Activated CD4-positive, CD25-positive, alpha-beta regulatory T cell treated with anti-CD3 and anti-CD28 coated beads, Interleukin-2, amount 50 U/mL, for 72 hours (primary cell): ENCODE data around the gene NFATC1.

Experiments used
- DNase-seq: peaks from one replicate; pipeline ENCODE4 v3.0.0; 2021

NFATC1 gene

GRCh38 chr18:79424008-79424565, 28.4 kb downstream of the NFATC1 start:
- no peak for DNase-seq

DNA sequence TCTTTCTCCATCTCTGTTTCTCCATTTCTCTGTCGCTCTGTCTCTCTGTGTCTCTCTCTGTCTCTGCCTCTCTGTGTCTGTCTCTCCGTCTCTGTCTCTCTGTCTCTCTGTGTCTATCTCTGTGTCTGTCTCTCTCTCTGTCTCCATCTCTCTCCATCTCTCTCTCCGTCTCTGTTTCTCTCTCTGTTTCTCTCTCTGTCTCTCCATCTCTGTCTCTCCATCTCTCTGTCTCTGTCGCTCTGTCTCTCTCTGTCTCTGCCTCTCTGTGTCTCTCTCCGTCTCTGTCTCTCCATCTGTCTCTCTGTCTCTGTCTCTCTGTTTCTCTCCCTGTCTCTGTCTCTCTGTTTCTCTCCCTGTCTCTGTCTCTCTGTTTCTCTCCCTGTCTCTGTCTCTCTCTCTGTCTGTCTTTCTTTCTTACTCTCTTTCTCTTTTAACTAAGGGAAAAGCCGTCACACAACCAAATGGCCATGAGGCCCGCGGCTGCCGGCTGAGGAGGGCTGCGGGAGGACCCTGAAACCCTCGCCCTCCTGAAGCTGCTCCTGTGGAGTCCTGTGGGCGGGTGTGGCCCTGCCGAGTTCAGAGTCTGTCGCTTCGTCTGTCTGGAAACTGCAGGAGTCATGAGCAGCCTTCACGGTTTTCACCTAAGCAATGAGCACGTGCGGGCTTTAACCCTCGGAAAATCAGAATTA, 29.3 kb downstream of the NFATC1 start:
- DNase-seq = no peak

DNA sequence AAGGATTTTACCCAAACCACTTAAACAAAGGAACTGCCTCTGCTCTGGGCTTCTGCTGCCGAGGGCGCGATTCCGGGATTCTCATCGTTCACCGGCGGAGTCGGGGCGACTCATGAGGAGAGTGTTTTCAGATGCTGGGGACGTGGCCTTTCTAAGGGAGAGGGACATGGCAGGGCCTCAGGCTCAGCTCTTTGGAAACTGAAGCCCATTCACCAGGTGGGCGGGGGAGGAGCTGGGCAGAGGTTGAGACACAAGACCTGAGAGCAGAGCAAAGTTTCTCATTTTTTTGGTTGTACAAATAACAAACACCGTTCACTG, 29.8 kb downstream of the NFATC1 start:
- no peak for DNase-seq

- DNase-seq = no peak
Observed at GRCh38 chr18:79426376-79427300, 30.9 kb downstream of the NFATC1 start.

GRCh38 chr18:79427368-79428225, 31.9 kb downstream of the NFATC1 start:
- no peak for DNase-seq

DNA sequence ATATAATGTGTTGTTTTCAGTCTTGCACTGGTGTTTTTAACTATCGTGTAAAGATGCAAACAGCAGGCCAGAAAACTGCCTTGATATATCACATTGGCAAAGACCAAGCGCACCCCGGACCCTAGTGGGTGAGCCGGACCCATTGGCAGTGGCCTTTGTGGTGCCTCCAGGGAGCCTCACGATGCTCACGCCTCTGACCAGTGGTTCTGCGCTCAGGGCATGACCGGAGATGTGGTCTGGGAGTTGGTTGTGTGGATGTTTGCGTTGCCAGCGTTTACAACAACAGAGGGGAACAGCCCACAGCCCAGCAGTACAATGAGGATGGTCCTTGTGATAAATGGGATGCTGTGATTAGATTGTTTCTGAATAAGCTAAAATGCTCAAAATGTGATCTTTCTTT, 32.6 kb downstream of the NFATC1 start:
- DNase-seq = no peak

- DNase-seq = no peak
Observed at GRCh38 chr18:79429381-79429780, 33.7 kb downstream of the NFATC1 start.

- DNase-seq = no peak
Observed at GRCh38 chr18:79429785-79430281, 34.1 kb downstream of the NFATC1 start.

GRCh38 chr18:79432376-79433120, 36.8 kb downstream of the NFATC1 start:
- no peak for DNase-seq

- no peak for DNase-seq
Observed at GRCh38 chr18:79433431-79433830, 37.7 kb downstream of the NFATC1 start.

GRCh38 chr18:79434607-79435401, 39.1 kb downstream of the NFATC1 start:
- DNase-seq = no peak

GRCh38 chr18:79436556-79437275, 41.0 kb downstream of the NFATC1 start:
- DNase-seq = no peak

DNA sequence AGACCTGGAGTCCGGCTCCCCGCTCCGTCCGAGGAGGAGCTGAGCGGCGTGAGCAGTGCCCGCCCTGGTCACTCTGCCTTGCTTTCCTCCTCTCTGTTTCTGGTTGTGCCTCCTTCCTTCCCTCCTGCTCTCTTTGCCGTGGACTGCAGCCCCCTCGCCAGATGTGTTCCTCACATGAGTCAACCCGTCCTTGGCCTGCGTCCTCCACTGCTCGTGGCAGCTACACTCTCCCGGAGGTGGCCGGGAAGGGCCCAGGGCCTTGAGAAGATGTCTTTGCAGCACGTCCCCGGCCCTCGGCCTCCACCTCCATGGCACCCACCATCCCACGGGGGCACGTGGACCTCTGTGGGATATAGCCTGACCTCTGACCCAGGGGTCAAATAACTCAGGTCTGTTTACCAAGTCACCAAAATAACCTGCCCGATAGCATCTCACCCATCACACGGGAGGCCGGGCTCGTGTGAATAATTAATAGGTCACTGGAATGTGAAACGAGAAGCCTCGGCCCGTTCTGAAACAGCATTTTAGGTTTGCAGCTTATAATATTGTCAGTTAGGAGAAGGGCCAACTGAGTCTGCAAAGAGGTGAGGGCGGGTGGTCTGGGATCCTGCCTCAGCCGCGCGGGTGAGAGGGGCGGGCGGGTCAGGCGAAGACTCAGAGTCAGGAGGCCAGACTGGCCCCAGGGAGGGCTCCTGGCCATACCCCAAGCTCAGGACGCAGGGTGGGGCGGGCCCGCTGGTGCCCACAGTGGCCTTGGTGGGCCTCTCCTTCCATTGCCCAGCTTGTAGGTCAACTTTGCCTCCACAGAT, 42.6 kb downstream of the NFATC1 start:
- no peak for DNase-seq

- DNase-seq = no peak
Observed at GRCh38 chr18:79438898-79439627, 43.3 kb downstream of the NFATC1 start.

DNA sequence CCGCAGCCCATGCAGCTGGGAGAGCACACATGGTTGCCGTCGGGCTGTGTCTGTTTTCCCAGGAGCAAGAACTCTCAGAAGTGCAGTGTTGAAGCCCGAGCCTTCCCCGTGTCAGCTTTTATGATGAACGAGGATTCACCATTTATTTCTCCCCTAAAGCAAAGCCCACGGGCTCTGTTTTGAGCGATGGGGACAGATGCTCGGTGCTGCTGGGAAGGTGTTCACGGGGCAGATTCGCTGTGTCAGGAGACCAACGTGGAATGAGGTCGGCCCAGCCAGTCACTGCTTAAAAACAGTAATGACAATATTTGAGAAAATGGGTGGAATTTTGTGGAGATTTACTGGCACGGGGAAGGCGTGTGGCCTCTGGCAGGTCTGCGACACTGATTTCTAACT, 43.9 kb downstream of the NFATC1 start:
- DNase-seq = no peak

DNA sequence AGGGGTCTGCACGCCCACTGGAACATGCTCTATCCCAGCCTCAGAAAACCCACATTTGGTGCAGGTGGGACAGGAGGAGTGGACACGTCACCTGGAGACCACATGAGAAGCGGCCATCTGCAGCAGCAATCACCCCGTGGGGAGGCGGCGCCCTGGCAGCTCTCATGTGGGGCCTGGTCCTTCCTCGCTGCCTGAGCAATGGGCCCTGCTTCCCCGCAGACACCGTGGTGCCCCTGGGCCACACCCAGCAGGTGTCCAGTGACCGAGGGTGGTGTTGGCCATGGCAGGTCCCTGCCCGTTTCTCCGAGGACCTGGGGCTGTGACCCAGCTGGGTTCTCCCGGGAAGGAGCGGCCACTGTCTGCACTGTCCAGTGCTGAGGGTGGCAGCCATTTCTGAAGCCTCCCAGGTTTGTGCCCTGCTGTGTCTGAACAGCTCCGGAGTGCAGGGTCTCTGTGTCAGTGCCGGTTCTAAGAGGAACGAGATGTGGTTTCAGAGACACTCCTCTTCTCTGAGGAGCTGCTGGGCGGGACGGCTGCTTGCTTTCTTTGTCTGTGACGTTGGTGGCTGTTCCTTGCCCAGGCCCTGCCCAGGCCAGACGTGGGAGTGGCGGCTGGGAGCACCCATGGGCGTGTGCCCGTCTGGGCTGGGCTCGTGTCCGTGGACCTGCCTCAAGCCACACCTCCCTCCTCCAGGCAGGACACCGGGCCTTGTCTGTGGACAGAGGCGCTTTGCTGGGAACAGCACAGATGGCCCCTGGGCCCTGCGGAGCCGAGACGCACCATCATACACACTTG, 44.8 kb downstream of the NFATC1 start:
- no peak for DNase-seq

DNA sequence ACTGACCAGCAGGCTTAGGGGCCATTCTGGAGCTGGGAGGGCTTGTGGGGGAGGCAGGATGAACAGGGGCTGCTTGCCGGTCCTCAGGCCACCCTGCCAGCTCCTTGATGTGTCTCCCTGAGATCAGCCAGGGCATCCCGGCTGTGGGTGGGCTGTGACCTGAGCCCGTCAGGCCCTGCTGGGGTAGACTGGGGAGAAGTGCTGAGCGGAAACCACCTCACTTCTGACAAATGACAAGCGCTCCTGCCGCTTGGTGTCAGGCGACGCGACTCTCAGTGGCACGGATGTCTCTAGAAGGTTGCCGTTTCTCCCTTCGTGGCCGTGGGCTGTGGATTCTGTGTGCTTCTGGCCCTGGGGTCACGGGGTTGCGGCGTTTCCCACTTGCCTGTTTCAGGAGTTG, 45.7 kb downstream of the NFATC1 start:
- DNase-seq = no peak
